Osteocyte (in vitro differentiated cells): ENCODE results near the gene PAPLN. TPM values are rescaled to one million over a fixed set of nuclear protein-coding genes. Genes with fewer than 3 reads are reported as not detected.

Experiments
- DNase-seq: peaks from one replicate; pipeline ENCODE4 v3.0.0; 2021; ENCODE audit warnings: mixed read lengths; ENCODE audit not compliant: unreplicated experiment; ENCODE audit errors: extremely low spot score
- H3K27ac Mint-ChIP-seq: one replicate; pipeline ENCODE4 v1.8.0; 2021; ENCODE audit warnings: mild to moderate bottlenecking, mixed read lengths; ENCODE audit not compliant: unreplicated experiment
- H3K27me3 Mint-ChIP-seq: one replicate; pipeline ENCODE4 v1.8.0; 2021; ENCODE audit warnings: mixed read lengths; ENCODE audit not compliant: unreplicated experiment
- H3K36me3 Mint-ChIP-seq: one replicate; pipeline ENCODE4 v1.8.0; 2021; ENCODE audit warnings: mixed read lengths; ENCODE audit not compliant: unreplicated experiment
- H3K4me1 Mint-ChIP-seq: one replicate; pipeline ENCODE4 v1.8.0; 2021; ENCODE audit warnings: mixed read lengths; ENCODE audit not compliant: unreplicated experiment
- H3K4me3 Mint-ChIP-seq: one replicate; pipeline ENCODE4 v1.8.0; 2021; ENCODE audit warnings: mild to moderate bottlenecking, moderate library complexity, mixed read lengths; ENCODE audit not compliant: unreplicated experiment
- H3K9me3 Mint-ChIP-seq: one replicate; pipeline ENCODE4 v1.8.0; 2021; ENCODE audit warnings: mixed read lengths; ENCODE audit not compliant: unreplicated experiment
- total RNA-seq: library from RNA; stranded (reverse); gene quantifications from 2 replicates; pipeline ENCODE4 v1.2.1, GENCODE V29; 2021
- TF ChIP-seq, protein P1 (sequence below): fragments of 200-600 bp; sonication (generic); IDR thresholded peaks from 2 replicates; pipeline ENCODE4 v1.5.0; 2021; ENCODE audit warnings: antibody characterized with exemption, mild to moderate bottlenecking, moderate library complexity

PAPLN gene
- total RNA-seq, 1 donor from 2014 or later: 44.3 TPM

- no peaks in the 10 kb centered on the region for H3K27me3 Mint-ChIP-seq
- TF ChIP-seq, protein P1, sequence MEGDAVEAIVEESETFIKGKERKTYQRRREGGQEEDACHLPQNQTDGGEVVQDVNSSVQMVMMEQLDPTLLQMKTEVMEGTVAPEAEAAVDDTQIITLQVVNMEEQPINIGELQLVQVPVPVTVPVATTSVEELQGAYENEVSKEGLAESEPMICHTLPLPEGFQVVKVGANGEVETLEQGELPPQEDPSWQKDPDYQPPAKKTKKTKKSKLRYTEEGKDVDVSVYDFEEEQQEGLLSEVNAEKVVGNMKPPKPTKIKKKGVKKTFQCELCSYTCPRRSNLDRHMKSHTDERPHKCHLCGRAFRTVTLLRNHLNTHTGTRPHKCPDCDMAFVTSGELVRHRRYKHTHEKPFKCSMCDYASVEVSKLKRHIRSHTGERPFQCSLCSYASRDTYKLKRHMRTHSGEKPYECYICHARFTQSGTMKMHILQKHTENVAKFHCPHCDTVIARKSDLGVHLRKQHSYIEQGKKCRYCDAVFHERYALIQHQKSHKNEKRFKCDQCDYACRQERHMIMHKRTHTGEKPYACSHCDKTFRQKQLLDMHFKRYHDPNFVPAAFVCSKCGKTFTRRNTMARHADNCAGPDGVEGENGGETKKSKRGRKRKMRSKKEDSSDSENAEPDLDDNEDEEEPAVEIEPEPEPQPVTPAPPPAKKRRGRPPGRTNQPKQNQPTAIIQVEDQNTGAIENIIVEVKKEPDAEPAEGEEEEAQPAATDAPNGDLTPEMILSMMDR: no peak
- H3K27ac Mint-ChIP-seq: no peak overlapping the region
Observed at GRCh38 chr14:73261075-73261474, 23.8 kb downstream of the PAPLN start.

DNA sequence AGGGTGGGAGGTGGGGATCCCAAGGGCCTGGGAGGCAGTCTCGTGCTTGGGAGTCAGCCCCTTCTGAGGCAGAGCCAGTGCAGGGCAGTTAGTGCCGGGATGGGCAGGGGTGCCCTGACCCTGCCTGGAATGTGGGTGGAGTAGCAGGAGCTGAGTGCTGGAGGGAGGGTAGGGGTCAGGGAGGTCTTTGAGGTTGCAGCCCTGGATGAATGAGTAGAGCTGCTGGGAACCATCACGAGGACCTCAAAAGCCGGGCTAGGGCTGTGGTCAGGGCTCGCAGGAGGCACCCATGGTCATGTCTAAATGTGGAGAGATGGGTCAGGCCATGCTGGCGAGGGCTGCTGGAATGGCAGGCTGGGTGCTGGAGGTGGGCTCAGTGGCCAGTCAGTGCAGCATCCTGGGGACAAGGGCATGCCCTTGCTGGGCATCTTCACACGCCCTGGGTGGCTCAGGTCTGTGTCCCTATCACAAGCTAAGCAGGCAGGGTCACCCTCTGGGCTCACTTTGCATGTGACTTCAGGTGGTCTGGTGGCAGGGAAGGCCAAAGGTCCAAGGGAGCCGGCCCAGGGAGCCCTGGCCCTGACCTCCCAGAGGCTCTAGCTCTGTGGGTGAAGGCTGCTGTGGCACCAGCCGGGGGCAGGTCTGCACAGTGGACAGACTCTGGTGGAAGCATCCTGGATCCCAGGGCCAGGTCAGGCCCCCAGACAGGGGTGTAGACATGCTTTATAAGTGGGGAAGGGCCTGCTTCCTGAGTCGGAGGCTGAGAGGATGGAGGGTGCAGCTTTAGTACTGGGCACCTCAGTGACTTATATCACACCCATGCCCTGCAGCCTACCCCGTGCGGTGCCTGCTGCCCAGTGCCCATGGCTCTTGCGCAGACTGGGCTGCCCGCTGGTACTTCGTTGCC, 24.5 kb downstream of the PAPLN start:
- Mint-ChIP-seq H3K36me3 (peaks cover 6% of the 10 kb centered on the region), H3K27ac (no peak overlapping the region), H3K27me3 (no peaks in the 10 kb centered on the region), H3K9me3 (no peaks in the 10 kb centered on the region), H3K4me3 (no peak overlapping the region), H3K4me1 (peaks cover 1% of the 10 kb centered on the region)
- TF ChIP-seq, protein P1: no peak
- DNase-seq: no peak

More at GRCh38 chr14:73261075-73261474, 23.8 kb downstream of the PAPLN start:
- H3K4me3 Mint-ChIP-seq: no peak overlapping the region
- no peaks in the 10 kb centered on the region for H3K9me3 Mint-ChIP-seq
- DNase-seq: no peak
- peaks cover 1% of the 10 kb centered on the region for H3K4me1 Mint-ChIP-seq
- H3K36me3 Mint-ChIP-seq: peaks cover 6% of the 10 kb centered on the region

DNA sequence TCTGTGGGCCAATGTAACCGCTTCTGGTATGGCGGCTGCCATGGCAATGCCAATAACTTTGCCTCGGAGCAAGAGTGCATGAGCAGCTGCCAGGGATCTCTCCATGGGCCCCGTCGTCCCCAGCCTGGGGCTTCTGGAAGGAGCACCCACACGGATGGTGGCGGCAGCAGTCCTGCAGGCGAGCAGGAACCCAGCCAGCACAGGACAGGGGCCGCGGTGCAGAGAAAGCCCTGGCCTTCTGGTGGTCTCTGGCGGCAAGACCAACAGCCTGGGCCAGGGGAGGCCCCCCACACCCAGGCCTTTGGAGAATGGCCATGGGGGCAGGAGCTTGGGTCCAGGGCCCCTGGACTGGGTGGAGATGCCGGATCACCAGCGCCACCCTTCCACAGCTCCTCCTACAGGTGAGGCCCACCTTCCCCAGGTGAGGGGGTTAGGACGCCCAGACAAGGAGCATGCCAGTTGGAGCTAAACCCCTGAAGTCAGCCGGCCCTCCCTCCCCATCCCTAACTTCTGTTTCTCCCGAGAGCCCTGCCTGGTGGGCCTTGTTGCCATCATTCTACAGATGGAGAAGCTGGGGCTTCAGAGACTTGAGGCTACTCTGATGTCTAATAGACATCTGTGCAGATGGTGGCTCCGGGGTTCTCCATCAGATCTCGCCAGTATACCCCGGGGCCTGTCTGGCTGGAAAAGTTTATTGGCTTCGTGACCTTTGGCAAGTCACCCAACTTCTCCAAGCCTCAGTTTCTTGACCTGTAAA, 25.3 kb downstream of the PAPLN start:
- Mint-ChIP-seq H3K4me1 (peaks cover 1% of the 10 kb centered on the region), H3K36me3 (peaks cover 6% of the 10 kb centered on the region), H3K9me3 (no peaks in the 10 kb centered on the region), H3K4me3 (no peak overlapping the region), H3K27me3 (no peaks in the 10 kb centered on the region), H3K27ac (no peak overlapping the region)
- TF ChIP-seq, protein P1: no peak
- no peak for DNase-seq

- Mint-ChIP-seq H3K36me3 (peaks cover 6% of the 10 kb centered on the region), H3K27ac (no peak overlapping the region), H3K4me3 (no peak overlapping the region), H3K27me3 (no peaks in the 10 kb centered on the region), H3K4me1 (peaks cover 1% of the 10 kb centered on the region), H3K9me3 (no peaks in the 10 kb centered on the region)
- DNase-seq: no peak
- TF ChIP-seq, protein P1: no peak
Observed at GRCh38 chr14:73263606-73264005, 26.3 kb downstream of the PAPLN start.
